ENCODE results near the gene EDN3. TPM values are rescaled to one million over a fixed set of nuclear protein-coding genes. Genes with fewer than 3 reads are reported as not detected.

Gene EDN3
- total RNA-seq, 6 donors from 2014 or later = 0.27 to 3.2 (median 1.5) TPM; not detected in 2

GRCh38 chr20:59295531-59295930 is 4.9 kb upstream of the EDN3 start:
- 54 to 56% methylated on average over 5 of the region's 5 CpGs for WGBS, 2 donors
- Histone ChIP-seq H3K27me3 (peaks cover 0 to 13% (median 9%) of the 10 kb centered on the region in 4 donors), H3K4me1 (peaks cover 0 to 12% (median 3%) of the 10 kb centered on the region in 4 donors), H3K9me3 (no peaks in the 10 kb centered on the region), H3K27ac (no peak overlapping the region), H3K36me3 (no peaks in the 10 kb centered on the region), H3K4me3 (no peak overlapping the region)
- no peak for ATAC-seq (ENCODE audit: low FRiP score in 2 of 2)
- DNase-seq = no peak
- no peak for TF ChIP-seq POLR2A (IDR thresholded peaks at IDR 0.05)
- no peak for TF ChIP-seq POLR2AphosphoS5 (IDR thresholded peaks at IDR 0.05)
- no peak for TF ChIP-seq EP300 (IDR thresholded peaks at IDR 0.05)
- TF ChIP-seq CTCF (IDR thresholded peaks at IDR 0.05) = no peak

DNA sequence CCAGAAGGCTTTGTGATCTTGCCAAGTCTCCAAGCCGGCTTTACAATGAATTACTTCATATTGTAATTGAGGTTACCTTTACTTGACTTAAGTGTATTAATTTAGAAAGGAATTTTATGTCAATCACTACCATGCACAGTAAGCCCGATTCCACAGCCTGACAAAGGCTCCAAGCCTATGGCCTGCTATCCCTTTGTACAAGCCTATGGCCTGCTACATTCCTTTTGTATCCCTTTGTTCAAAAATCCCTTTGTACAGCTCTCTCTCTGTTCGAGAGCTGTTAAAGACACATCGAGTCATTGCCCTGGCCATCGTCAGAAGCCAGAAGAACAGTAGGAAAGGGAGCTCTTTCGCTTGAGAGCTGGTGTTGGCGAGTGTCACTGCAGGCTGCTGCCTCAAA is 2.7 kb upstream of the EDN3 start:
- TF ChIP-seq POLR2A (IDR thresholded peaks at IDR 0.05) (no peak), EP300 (IDR thresholded peaks at IDR 0.05) (no peak), CTCF (IDR thresholded peaks at IDR 0.05) (no peak), POLR2AphosphoS5 (IDR thresholded peaks at IDR 0.05) (no peak)
- no peak for DNase-seq
- H3K27ac ChIP-seq = no peak overlapping the region
- no peak for ATAC-seq (ENCODE audit: low FRiP score in 2 of 2)
- peaks cover 0 to 26% (median 11%) of the 10 kb centered on the region in 4 donors for H3K27me3 ChIP-seq
- H3K9me3 ChIP-seq = no peaks in the 10 kb centered on the region
- H3K36me3 ChIP-seq = no peaks in the 10 kb centered on the region
- peaks cover 0 to 18% (median 4%) of the 10 kb centered on the region in 4 donors for H3K4me1 ChIP-seq
- H3K4me3 ChIP-seq = no peak overlapping the region
- WGBS, 2 donors = 87 to 89% methylated on average over 7 of the region's 7 CpGs

GRCh38 chr20:59299945-59300332 is 472 bp upstream of the EDN3 start:
- ATAC-seq (ENCODE audit: low FRiP score in 2 of 2) = no peak
- no peak for DNase-seq
- WGBS, 2 donors = 8 to 9% methylated on average over 14 to 19 of the region's 19 CpGs

DNA sequence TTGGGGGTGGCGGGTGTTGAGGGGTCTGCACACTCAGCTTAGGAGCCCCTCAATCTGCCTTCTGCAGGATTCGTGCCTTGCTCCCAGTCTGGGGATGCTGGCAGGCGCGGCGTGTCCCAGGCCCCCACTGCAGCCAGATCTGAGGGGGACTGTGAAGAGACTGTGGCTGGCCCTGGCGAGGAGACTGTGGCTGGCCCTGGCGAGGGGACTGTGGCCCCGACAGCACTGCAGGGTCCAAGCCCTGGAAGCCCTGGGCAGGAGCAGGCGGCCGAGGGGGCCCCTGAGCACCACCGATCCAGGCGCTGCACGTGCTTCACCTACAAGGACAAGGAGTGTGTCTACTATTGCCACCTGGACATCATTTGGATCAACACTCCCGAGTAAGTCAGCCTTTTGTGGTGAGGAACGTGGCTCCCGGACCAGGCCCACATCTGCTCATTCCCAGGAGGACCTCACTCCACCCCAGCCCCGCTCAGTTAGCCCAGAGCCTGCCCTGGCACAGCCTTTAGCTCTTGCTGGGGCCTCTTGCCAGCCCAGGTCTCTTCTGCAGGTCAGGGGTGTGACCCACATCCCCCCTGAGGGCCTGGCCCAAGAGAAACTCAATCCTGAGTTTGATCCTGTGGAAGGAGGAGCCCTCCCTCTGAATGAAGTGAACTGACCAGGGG is 1.1 kb downstream of the EDN3 start:
- peak in 1 of 2 donors; percentile 77 for DNase-seq
- H3K4me3 ChIP-seq = no peak overlapping the region
- no peaks in the 10 kb centered on the region for H3K36me3 ChIP-seq
- 63 to 72% methylated on average over 2 to 8 of the region's 17 CpGs for WGBS, 2 donors
- H3K4me1 ChIP-seq = peaks cover 0 to 15% (median 2%) of the 10 kb centered on the region in 4 donors
- TF ChIP-seq EP300 (IDR thresholded peaks at IDR 0.05) (no peak), POLR2A (IDR thresholded peaks at IDR 0.05) (no peak), POLR2AphosphoS5 (IDR thresholded peaks at IDR 0.05) (no peak), CTCF (IDR thresholded peaks at IDR 0.05) (no peak)
- H3K27ac ChIP-seq = no peak overlapping the region
- ATAC-seq (ENCODE audit: low FRiP score in 2 of 2) = no peak
- peaks cover 0 to 26% (median 11%) of the 10 kb centered on the region in 4 donors for H3K27me3 ChIP-seq
- H3K9me3 ChIP-seq = no peaks in the 10 kb centered on the region

More at GRCh38 chr20:59299945-59300332, 472 bp upstream of the EDN3 start:
- TF ChIP-seq POLR2AphosphoS5 (IDR thresholded peaks at IDR 0.05) (no peak), CTCF (IDR thresholded peaks at IDR 0.05) (no peak), EP300 (IDR thresholded peaks at IDR 0.05) (no peak), POLR2A (IDR thresholded peaks at IDR 0.05) (no peak)
- Histone ChIP-seq H3K9me3 (no peaks in the 10 kb centered on the region), H3K27me3 (peaks cover 0 to 26% (median 11%) of the 10 kb centered on the region in 4 donors), H3K4me1 (peaks cover 0 to 15% (median 2%) of the 10 kb centered on the region in 4 donors), H3K27ac (no peak overlapping the region), H3K4me3 (peak overlapping the region in 3 of 4 donors; percentile 4 to 10 (median 10)), H3K36me3 (no peaks in the 10 kb centered on the region)

Data from upper lobe of left lung (tissue), 6 donors.